ENCODE results near the gene KIAA0040.

KIAA0040 gene

DNA sequence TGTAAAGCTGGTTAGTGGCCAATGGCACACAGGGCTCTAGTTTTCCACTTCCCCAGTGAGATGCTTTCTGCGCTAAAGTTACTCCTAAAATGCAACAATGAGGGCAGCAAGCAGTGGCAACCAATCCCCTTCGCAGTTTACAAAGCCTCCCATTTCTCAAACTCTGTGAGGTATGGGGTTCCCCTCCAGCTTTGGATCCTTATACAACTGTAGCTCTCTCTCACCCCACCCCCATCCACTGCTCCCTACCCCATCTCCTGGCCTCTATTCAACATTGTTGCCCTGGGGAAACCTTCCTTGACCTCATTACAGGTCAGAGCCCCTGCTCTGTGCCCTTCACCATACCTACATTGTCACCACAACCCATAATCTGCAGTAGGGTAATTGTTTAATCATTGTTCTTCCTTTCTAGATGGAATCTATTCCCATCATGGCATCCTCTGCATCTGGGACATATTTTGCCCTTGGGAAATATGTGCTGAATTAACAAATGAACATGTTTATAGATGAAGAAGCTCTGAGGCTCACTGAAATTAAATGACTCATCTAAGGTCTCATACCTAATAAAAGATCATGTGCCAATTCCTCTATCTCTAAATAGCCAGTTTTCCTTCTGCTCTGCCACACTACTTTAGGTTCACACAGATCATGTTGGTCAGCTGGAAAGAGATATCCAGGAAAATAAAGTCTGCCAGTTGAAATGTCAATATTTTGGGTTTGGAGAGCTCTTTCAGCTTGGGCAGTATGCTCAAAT, 12.6 kb downstream of the KIAA0040 start:
- H3K4me3 ChIP-seq (ENCODE audit: low read length): no peak overlapping the region
- H3K9ac ChIP-seq (ENCODE audit: low read length): no peak overlapping the region
- H3K36me3 ChIP-seq (ENCODE audit: control insufficient read depth, low read depth, low read length): no peaks in the 10 kb centered on the region
- H3K9me3 ChIP-seq (ENCODE audit: control insufficient read depth, low read depth, low read length): no peaks in the 10 kb centered on the region
- no peaks in the 10 kb centered on the region for H3K27me3 ChIP-seq (ENCODE audit: control insufficient read depth, insufficient read depth, low read length)
- H3K4me1 ChIP-seq (ENCODE audit: control insufficient read depth, low read depth, low read length): peaks cover 5% of the 10 kb centered on the region
- H3K27ac ChIP-seq (ENCODE audit: low read length): no peak overlapping the region

DNA sequence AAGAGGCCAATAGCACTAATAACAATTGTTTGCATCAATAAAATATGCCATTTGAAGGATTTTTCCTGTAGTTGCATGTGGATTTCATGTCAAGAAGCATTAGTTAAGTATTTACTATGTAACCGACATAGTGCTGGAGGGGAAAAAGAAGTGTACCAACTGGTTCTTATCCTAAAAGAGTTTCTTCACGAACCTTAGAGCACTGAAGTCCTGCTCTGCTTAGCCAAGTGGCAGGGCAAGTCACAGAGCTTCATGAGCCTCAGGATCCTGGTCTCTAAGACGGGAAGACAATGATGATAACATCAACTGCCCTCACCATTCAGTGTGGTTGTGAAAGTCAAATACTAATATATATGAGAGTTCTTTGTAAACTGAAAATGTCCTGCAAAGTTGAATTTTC, 14.1 kb downstream of the KIAA0040 start:
- H3K4me3 ChIP-seq (ENCODE audit: low read length): no peak overlapping the region
- H3K4me1 ChIP-seq (ENCODE audit: control insufficient read depth, low read depth, low read length): peaks cover 2% of the 10 kb centered on the region
- H3K9me3 ChIP-seq (ENCODE audit: control insufficient read depth, low read depth, low read length): no peaks in the 10 kb centered on the region
- no peaks in the 10 kb centered on the region for H3K36me3 ChIP-seq (ENCODE audit: control insufficient read depth, low read depth, low read length)
- H3K27me3 ChIP-seq (ENCODE audit: control insufficient read depth, insufficient read depth, low read length): no peaks in the 10 kb centered on the region
- no peak overlapping the region for H3K27ac ChIP-seq (ENCODE audit: low read length)
- H3K9ac ChIP-seq (ENCODE audit: low read length): no peak overlapping the region

DNA sequence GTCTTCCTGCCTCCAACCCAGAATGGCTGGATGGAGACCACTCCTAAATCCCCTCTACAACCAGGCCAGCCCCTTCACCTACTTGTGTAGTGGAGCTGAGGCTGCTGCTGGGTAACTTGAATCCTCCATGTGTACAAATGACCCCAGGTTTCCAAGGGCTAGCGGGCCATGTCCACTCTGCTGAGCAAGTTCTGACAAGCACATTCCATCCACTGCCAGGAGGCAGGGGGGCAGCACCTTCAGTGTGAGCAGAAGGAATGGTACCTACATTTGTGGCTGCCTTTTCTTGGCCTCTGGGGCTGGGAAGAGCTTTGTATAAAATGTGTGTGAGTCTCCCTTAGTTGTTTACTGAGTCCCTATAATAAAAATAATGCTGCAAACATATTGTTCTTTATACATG, 14.5 kb downstream of the KIAA0040 start:
- Histone ChIP-seq H3K27ac (ENCODE audit: low read length) (no peak overlapping the region), H3K4me3 (ENCODE audit: low read length) (no peak overlapping the region), H3K9me3 (ENCODE audit: control insufficient read depth, low read depth, low read length) (no peaks in the 10 kb centered on the region), H3K36me3 (ENCODE audit: control insufficient read depth, low read depth, low read length) (no peaks in the 10 kb centered on the region), H3K9ac (ENCODE audit: low read length) (no peak overlapping the region), H3K27me3 (ENCODE audit: control insufficient read depth, insufficient read depth, low read length) (no peaks in the 10 kb centered on the region), H3K4me1 (ENCODE audit: control insufficient read depth, low read depth, low read length) (no peaks in the 10 kb centered on the region)

DNA sequence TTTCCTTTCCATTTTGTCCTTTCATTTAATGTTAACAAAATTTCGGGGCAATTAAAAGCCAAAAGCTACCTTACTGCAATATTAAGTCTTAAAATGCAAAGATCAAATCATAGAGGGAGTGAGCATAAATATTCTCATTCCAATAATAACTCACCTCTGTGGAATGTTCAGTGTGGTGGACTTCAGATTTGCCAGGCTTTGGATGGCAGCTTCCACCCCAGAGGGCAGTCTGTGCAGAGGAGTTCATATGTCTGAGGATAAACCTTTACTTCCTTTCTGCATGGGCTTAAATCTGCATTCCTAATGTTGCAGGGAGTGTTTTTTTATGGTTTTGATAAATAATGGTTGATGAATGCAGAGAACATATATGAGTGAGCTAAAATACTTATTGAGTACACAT, 16.3 kb downstream of the KIAA0040 start:
- Histone ChIP-seq H3K36me3 (ENCODE audit: control insufficient read depth, low read depth, low read length) (no peaks in the 10 kb centered on the region), H3K27ac (ENCODE audit: low read length) (no peak overlapping the region), H3K27me3 (ENCODE audit: control insufficient read depth, insufficient read depth, low read length) (no peaks in the 10 kb centered on the region), H3K9me3 (ENCODE audit: control insufficient read depth, low read depth, low read length) (no peaks in the 10 kb centered on the region), H3K9ac (ENCODE audit: low read length) (no peak overlapping the region), H3K4me1 (ENCODE audit: control insufficient read depth, low read depth, low read length) (no peaks in the 10 kb centered on the region), H3K4me3 (ENCODE audit: low read length) (no peak overlapping the region)

DNA sequence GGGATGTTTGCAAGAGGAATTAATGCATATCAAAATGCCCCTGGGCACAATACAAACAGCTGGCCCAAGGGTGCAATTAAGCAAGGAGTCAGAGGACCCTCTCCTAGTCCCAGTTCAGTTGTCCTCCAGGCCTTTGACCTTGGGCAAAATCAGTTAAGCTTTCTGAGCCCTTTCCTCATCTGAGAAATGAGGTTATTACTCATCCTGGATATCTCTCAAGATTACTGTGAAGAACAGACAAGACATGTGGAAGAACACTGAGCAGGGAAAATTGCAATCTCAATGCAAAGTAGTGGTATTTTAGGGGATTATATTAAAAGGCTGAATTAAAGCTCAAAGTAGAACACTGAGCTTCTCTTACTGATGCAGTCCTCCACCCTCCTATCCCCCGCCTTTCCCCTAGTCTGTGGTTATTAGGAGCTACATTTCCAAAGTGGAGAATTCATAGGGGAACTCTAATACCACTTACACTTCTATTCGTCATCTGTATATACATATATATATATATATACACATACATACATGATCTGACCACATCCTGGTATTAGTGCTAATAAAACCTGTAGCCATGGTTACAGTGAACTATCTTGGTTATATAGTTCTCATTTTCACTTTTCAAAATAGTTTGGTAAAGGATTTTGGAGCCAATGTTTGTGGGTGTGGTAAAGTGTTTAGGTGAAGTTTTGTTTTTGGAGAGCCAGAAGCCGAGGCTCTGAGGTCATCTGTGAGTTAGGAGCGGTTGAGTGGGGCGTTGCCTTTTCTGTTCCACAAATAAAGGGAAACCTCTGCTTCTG, 18.1 kb downstream of the KIAA0040 start:
- H3K9me3 ChIP-seq (ENCODE audit: control insufficient read depth, low read depth, low read length): no peaks in the 10 kb centered on the region
- no peaks in the 10 kb centered on the region for H3K36me3 ChIP-seq (ENCODE audit: control insufficient read depth, low read depth, low read length)
- no peaks in the 10 kb centered on the region for H3K4me1 ChIP-seq (ENCODE audit: control insufficient read depth, low read depth, low read length)
- H3K27me3 ChIP-seq (ENCODE audit: control insufficient read depth, insufficient read depth, low read length): no peaks in the 10 kb centered on the region
- H3K9ac ChIP-seq (ENCODE audit: low read length): no peak overlapping the region
- no peak overlapping the region for H3K4me3 ChIP-seq (ENCODE audit: low read length)
- H3K27ac ChIP-seq (ENCODE audit: low read length): no peak overlapping the region

DNA sequence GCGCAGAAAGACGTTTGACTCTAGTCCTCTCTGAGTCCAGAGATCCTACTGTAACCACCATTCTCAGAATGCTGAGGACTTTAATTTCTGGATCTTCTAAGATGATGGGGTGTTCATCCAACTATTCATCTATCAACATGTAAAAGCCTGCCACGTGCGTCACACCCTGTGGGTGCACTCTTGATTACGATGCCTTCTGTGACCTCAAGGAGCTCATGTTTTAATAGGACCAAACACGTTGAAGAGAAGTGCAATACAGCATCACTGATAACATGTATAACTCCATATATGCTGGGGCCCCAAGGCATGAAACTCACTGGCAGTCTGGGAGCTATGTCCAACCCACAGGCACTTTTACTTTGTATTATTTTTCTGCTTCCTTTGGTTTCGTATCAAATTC, 19.0 kb downstream of the KIAA0040 start:
- H3K4me1 ChIP-seq (ENCODE audit: control insufficient read depth, low read depth, low read length): no peaks in the 10 kb centered on the region
- no peaks in the 10 kb centered on the region for H3K9me3 ChIP-seq (ENCODE audit: control insufficient read depth, low read depth, low read length)
- H3K4me3 ChIP-seq (ENCODE audit: low read length): no peak overlapping the region
- H3K27ac ChIP-seq (ENCODE audit: low read length): no peak overlapping the region
- no peak overlapping the region for H3K9ac ChIP-seq (ENCODE audit: low read length)
- no peaks in the 10 kb centered on the region for H3K36me3 ChIP-seq (ENCODE audit: control insufficient read depth, low read depth, low read length)
- no peaks in the 10 kb centered on the region for H3K27me3 ChIP-seq (ENCODE audit: control insufficient read depth, insufficient read depth, low read length)

DNA sequence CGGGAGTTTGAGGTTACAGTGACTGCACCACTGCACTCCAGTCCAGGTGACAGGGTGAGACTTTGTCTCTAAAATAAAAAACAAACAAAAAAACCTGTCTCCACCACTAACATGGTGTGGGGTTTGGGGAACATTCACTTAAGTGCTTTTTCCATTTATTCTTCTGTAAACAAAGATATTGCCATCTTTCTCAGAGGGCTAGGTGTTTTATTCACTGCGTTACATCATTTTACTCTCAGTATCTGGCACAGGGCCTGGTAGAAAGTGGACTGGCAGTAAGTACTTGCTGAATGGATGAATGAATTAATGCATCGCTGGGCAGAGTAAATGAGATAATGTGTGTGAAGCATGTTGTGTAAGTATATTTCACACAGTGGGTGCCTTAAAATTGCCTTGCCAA, 20.1 kb downstream of the KIAA0040 start:
- Histone ChIP-seq H3K27ac (ENCODE audit: low read length) (no peak overlapping the region), H3K36me3 (ENCODE audit: control insufficient read depth, low read depth, low read length) (no peaks in the 10 kb centered on the region), H3K9ac (ENCODE audit: low read length) (no peak overlapping the region), H3K9me3 (ENCODE audit: control insufficient read depth, low read depth, low read length) (no peaks in the 10 kb centered on the region), H3K4me1 (ENCODE audit: control insufficient read depth, low read depth, low read length) (no peaks in the 10 kb centered on the region), H3K4me3 (ENCODE audit: low read length) (no peak overlapping the region), H3K27me3 (ENCODE audit: control insufficient read depth, insufficient read depth, low read length) (no peaks in the 10 kb centered on the region)

DNA sequence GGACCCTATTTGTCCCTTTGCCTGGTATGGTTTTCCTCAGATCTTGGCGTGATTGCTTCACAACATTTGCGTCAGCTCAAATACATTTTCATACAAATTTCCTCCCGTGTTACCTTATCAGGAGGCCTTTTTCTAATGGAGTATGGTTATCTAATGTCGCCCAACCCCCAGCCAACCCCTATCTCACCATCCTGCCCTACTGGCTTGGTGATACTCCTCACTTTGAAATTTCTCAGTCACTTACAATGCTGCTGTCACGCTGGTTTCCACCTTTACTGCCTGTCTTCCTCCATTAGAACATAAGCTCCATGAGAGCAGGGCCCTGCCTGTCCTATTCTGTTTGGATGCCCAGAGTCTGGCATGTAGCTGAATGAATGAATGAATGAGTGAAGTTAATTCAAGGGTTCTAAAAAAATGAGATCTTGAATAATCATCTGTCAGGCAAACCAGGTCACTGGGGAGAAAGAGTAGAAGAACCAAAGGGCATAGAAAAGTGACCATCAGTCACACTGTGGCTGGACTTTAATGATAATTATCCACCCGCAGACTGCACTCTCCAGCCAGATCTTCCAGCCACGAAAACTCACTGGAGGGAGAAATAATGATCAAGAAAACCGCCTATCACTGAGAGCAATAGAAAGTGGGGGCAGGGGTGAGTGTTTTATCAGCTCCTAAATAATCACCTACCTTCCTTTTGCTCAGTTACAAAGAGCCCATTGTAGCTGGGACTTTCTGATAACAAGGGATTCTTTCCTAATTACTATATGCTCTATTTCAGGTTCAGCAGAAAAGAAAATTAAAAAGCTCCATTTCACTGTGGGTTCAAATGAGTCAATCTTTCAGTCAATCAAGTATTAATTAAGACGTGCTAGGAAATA, 21.3 kb downstream of the KIAA0040 start:
- no peak overlapping the region for H3K27ac ChIP-seq (ENCODE audit: low read length)

DNA sequence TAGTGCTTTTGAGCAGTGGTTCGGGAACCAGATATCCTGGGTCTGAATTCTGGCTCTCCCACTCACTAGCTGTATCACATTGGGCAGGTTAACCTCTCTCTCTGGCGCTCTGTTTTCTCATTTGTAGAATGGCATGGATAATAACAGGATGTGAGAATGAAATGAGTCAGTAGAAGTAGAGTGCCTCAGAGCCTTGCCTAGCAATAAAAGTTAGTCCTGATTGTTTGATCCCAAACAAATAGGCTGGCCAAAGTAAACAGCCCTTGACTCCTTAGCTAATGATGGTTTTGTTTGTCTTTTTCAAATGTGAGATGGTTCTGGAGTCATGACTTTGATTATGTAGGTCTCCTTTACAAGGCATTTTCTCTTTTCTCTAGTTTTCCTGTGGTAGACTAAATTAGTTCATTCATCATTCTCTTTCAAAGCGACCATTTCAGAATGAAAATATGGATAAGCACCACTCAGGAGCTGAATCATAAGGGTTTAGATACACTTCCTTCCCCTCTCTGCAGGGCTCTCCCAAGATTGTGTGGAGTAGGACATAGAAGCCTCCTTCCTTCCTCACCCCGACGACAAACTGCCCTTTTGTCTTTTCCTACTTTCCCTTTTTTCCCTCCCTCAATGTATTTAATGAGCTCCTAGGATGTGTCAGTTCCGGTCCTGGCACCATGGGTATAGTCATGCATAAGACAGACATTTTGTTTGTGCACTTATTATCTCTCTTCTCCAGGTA, 23.1 kb downstream of the KIAA0040 start:
- no peak overlapping the region for H3K4me3 ChIP-seq (ENCODE audit: low read length)
- no peak overlapping the region for H3K9ac ChIP-seq (ENCODE audit: low read length)
- H3K27ac ChIP-seq (ENCODE audit: low read length): no peak overlapping the region
- H3K36me3 ChIP-seq (ENCODE audit: control insufficient read depth, low read depth, low read length): no peaks in the 10 kb centered on the region
- no peaks in the 10 kb centered on the region for H3K9me3 ChIP-seq (ENCODE audit: control insufficient read depth, low read depth, low read length)
- H3K4me1 ChIP-seq (ENCODE audit: control insufficient read depth, low read depth, low read length): no peaks in the 10 kb centered on the region
- no peaks in the 10 kb centered on the region for H3K27me3 ChIP-seq (ENCODE audit: control insufficient read depth, insufficient read depth, low read length)

More for the DNA sequence above, 21.3 kb downstream of the KIAA0040 start:
- Histone ChIP-seq H3K9ac (ENCODE audit: low read length) (no peak overlapping the region), H3K36me3 (ENCODE audit: control insufficient read depth, low read depth, low read length) (no peaks in the 10 kb centered on the region), H3K4me3 (ENCODE audit: low read length) (no peak overlapping the region), H3K9me3 (ENCODE audit: control insufficient read depth, low read depth, low read length) (no peaks in the 10 kb centered on the region), H3K27me3 (ENCODE audit: control insufficient read depth, insufficient read depth, low read length) (no peaks in the 10 kb centered on the region), H3K4me1 (ENCODE audit: control insufficient read depth, low read depth, low read length) (no peaks in the 10 kb centered on the region)

DNA sequence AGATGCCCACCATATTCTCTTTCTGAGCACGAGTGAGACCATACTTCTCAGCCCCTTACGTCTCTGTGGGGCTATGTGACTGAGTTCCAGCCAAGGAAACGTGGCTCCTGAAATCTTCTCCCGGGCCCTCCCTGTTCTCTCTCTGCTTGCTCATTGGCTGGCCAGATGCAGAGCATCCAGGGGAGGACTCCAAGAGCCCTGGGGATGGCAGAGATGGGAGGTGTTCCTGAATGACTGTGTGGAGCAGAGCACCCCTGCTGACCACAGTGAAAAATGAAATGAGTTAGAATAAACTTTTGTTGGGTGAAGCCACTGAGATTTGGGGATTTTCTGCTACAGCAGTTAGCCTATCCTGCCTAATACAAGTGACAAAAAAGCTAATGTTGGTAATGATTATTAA, 23.8 kb downstream of the KIAA0040 start:
- Histone ChIP-seq H3K27me3 (ENCODE audit: control insufficient read depth, insufficient read depth, low read length) (no peaks in the 10 kb centered on the region), H3K4me3 (ENCODE audit: low read length) (no peak overlapping the region), H3K27ac (ENCODE audit: low read length) (no peak overlapping the region), H3K9me3 (ENCODE audit: control insufficient read depth, low read depth, low read length) (no peaks in the 10 kb centered on the region), H3K4me1 (ENCODE audit: control insufficient read depth, low read depth, low read length) (no peaks in the 10 kb centered on the region), H3K9ac (ENCODE audit: low read length) (no peak overlapping the region), H3K36me3 (ENCODE audit: control insufficient read depth, low read depth, low read length) (no peaks in the 10 kb centered on the region)

DNA sequence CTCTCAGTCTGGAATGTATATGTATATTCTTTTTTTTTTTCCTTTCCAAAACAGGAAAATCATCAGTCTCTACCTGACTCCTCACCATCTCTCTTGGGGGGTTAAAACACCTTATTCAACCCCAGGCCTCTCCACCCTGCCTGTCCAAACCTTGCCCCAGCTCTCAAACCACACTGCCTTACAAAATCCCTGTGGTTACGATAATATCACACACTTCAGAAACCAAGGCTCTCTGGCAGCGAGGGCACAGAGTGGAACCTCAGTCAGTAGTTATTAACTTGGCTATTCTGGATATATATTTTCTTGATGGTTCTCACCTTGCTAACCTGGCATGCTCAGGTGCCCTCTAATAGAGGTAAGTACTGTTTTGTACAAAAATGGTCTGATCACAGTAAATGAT, 24.7 kb downstream of the KIAA0040 start:
- Histone ChIP-seq H3K4me3 (ENCODE audit: low read length) (no peak overlapping the region), H3K36me3 (ENCODE audit: control insufficient read depth, low read depth, low read length) (no peaks in the 10 kb centered on the region), H3K27ac (ENCODE audit: low read length) (no peak overlapping the region), H3K27me3 (ENCODE audit: control insufficient read depth, insufficient read depth, low read length) (no peaks in the 10 kb centered on the region), H3K9me3 (ENCODE audit: control insufficient read depth, low read depth, low read length) (no peaks in the 10 kb centered on the region), H3K9ac (ENCODE audit: low read length) (no peak overlapping the region), H3K4me1 (ENCODE audit: control insufficient read depth, low read depth, low read length) (no peaks in the 10 kb centered on the region)
